AG04450 (cell line): Measurements from ENCODE around the gene LYPD5. TPM values are rescaled to one million over a fixed set of nuclear protein-coding genes. Genes with fewer than 3 reads are reported as not detected.

Source experiments
- CTCF ChIA-PET: fragments of 300-600, 350-600 bp; formaldehyde crosslinking; extraction: SDS; loops from one replicate; lab custom pipeline; 2022; ENCODE audit warnings: antibody characterized with exemption, inconsistent platforms; lab: Charles Lee
- POLR2A ChIA-PET: fragments of 350-600 bp; formaldehyde crosslinking; extraction: SDS; loops from one replicate; lab custom pipeline; 2021; ENCODE audit warnings: antibody characterized with exemption, inconsistent platforms; lab: Yijun Ruan, JAX
- DNase-seq: peaks from one replicate; pipeline ENCODE4 v3.0.0-alpha.2; 2011; ENCODE audit warnings: low read depth, low spot score
- H3K27ac ChIP-seq: one replicate; pipeline ENCODE4 v1.5.1; 2012; ENCODE audit warnings: low read depth, low read length, control low read depth
- H3K27me3 ChIP-seq: one replicate; pipeline ENCODE4 v1.6.0; 2012; ENCODE audit warnings: low read length; ENCODE audit not compliant: control insufficient read depth, insufficient read depth
- H3K4me3 ChIP-seq: 2 replicates; pipeline ENCODE4 v1.5.1; 2011; ENCODE audit warnings: mild to moderate bottlenecking, low read depth, low read length, control low read depth
- H3K9me3 ChIP-seq: 2 replicates; pipeline ENCODE4 v1.5.1; 2012; ENCODE audit warnings: low read length; ENCODE audit not compliant: control insufficient read depth, insufficient read depth
- polyA minus RNA-seq: library from RNA; depleted of rRNA, polyadenylated mRNA; stranded (reverse); fragments of >200 nt; gene quantifications from 2 replicates; pipeline ENCODE4 v1.2.3, GENCODE V29; 2011; rRNA and poly(A)+ RNA removed
- polyA plus RNA-seq: library from polyadenylated mRNA; depleted of rRNA; stranded (reverse); fragments of >200 nt; gene quantifications from 2 replicates; pipeline ENCODE4 v1.2.3, GENCODE V29; 2011; rRNA removed
- TF ChIP-seq, protein P1 (sequence below): IDR thresholded peaks from 2 replicates; pipeline ENCODE4 v1.5.1; 2011; ENCODE audit warnings: low read depth, low read length, control low read depth, inconsistent platforms

Gene LYPD5, protein sequence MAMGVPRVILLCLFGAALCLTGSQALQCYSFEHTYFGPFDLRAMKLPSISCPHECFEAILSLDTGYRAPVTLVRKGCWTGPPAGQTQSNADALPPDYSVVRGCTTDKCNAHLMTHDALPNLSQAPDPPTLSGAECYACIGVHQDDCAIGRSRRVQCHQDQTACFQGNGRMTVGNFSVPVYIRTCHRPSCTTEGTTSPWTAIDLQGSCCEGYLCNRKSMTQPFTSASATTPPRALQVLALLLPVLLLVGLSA
- polyA plus RNA-seq (0.66 and 0.88 TPM in 2 replicates), polyA minus RNA-seq (0.43 and 0.97 TPM in 2 replicates)

- Histone ChIP-seq H3K27ac (no peak within 1 kb of the TSS), H3K4me3 (no peak within 1 kb of the TSS), H3K9me3 (peaks cover 6% of the 10 kb centered on the region; the same call in 1 of the 2 replicates), H3K27me3 (peaks cover 22% of the 10 kb centered on the region)
- TF ChIP-seq, protein P1, sequence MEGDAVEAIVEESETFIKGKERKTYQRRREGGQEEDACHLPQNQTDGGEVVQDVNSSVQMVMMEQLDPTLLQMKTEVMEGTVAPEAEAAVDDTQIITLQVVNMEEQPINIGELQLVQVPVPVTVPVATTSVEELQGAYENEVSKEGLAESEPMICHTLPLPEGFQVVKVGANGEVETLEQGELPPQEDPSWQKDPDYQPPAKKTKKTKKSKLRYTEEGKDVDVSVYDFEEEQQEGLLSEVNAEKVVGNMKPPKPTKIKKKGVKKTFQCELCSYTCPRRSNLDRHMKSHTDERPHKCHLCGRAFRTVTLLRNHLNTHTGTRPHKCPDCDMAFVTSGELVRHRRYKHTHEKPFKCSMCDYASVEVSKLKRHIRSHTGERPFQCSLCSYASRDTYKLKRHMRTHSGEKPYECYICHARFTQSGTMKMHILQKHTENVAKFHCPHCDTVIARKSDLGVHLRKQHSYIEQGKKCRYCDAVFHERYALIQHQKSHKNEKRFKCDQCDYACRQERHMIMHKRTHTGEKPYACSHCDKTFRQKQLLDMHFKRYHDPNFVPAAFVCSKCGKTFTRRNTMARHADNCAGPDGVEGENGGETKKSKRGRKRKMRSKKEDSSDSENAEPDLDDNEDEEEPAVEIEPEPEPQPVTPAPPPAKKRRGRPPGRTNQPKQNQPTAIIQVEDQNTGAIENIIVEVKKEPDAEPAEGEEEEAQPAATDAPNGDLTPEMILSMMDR = no peak
- ChIA-PET CTCF (no interaction called here), POLR2A (no interaction called here)
- no peak for DNase-seq
Measured at GRCh38 chr19:43802216-43802951, at the start of gene LYPD5. Gene LYPD5 (minus strand): TSS chr19:43802447. CDS start chr19:43802380, 67 bp downstream.

- POLR2A ChIA-PET = no interaction called here
- Histone ChIP-seq H3K9me3 (peaks cover 28% of the 10 kb centered on the region), H3K27ac (no peak overlapping the region), H3K27me3 (no peaks in the 10 kb centered on the region), H3K4me3 (no peak overlapping the region)
- TF ChIP-seq, protein P1 = no peak
- DNase-seq = no peak
- CTCF ChIA-PET = no interaction called here
Measured at GRCh38 chr19:43848821-43849220, 46.6 kb upstream of the LYPD5 start.

GRCh38 chr19:43847884-43848283 is 45.6 kb upstream of the LYPD5 start:
- ChIA-PET CTCF (no interaction called here), POLR2A (no interaction called here)
- Histone ChIP-seq H3K9me3 (peaks cover 22% of the 10 kb centered on the region), H3K27ac (no peak overlapping the region), H3K4me3 (no peak overlapping the region), H3K27me3 (no peaks in the 10 kb centered on the region)
- no peak for DNase-seq
- TF ChIP-seq, protein P1 = no peak

- ChIA-PET POLR2A (no interaction called here), CTCF (no interaction called here)
- DNase-seq = no peak
- peaks cover 24% of the 10 kb centered on the region for H3K9me3 ChIP-seq
- no peaks in the 10 kb centered on the region for H3K27me3 ChIP-seq
- no peak overlapping the region for H3K27ac ChIP-seq
- TF ChIP-seq, protein P1 = no peak
- no peak overlapping the region for H3K4me3 ChIP-seq
Measured at GRCh38 chr19:43847246-43847645, 45.0 kb upstream of the LYPD5 start.

DNA sequence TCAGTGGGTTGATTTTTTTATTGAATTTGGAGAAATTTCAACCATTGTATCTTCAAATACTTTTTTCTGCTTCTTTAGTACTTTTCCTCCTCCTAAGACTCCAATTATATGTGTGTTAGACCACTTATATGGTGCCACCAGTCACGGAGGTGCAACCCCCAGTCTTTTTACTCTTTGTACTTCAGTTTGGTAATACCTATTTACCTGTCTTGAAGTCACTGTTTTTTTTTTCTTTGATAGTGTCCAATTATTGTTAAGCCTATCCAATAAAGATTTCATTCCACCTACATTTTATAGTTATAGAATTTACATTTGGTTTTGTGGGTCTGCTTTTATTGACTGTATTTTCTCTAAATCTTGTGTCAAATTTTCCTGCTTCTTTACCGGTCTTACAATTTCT is 39.8 kb upstream of the LYPD5 start:
- Histone ChIP-seq H3K9me3 (peaks cover 29% of the 10 kb centered on the region), H3K4me3 (no peak overlapping the region), H3K27me3 (no peaks in the 10 kb centered on the region), H3K27ac (no peak overlapping the region)
- TF ChIP-seq, protein P1 = no peak
- POLR2A ChIA-PET = no interaction called here
- no peak for DNase-seq
- CTCF ChIA-PET = no interaction called here
